K562 (cell line): Measurements from ENCODE around the gene RNF25. TPM values are rescaled to one million over a fixed set of nuclear protein-coding genes. Genes with fewer than 3 reads are reported as not detected.

Experiments used
- CBFB ChIP-seq: sonication (generic); formaldehyde crosslinking; IDR thresholded peaks from 2 replicates; pipeline ENCODE4 v1.4.0; 2020; ENCODE audit warnings: mild to moderate bottlenecking, missing genetic modification reagents
- CEBPG ChIP-seq, 3 experiments: fragments of 200-800 bp in 1 of 3; sonication (Bioruptor generic) in 1 of 3; sonication (generic) in 1 of 3; formaldehyde crosslinking in 1 of 3; IDR thresholded peaks in 2 of 3; conservative IDR thresholded peaks in 1 of 3; 2 replicates each; pipeline versions ENCODE4 v1.6.1 to v1.8.0; 2016 to 2022; ENCODE audit warnings: missing compliant biosample characterization in 2 of 3, missing genetic modification characterization in 2 of 3, mild to moderate bottlenecking in 1 of 3, missing genetic modification reagents in 1 of 3
- ELF4 ChIP-seq: fragments of 450-650 bp; formaldehyde crosslinking; IDR thresholded peaks from 2 replicates; pipeline ENCODE4 v1.4.0; 2022; ENCODE audit warnings: missing genetic modification characterization
- FOXA3 ChIP-seq, 2 experiments: fragments of 450-650 bp in 1 of 2; sonication (generic) in 1 of 2; formaldehyde crosslinking; IDR thresholded peaks in 1 of 2; conservative IDR thresholded peaks in 1 of 2; 2 replicates each; pipeline versions ENCODE4 v1.4.0 to v1.8.0; 2020 to 2022; ENCODE audit warnings: mild to moderate bottlenecking in 2 of 2, missing genetic modification reagents in 1 of 2
- HDAC2 ChIP-seq: fragments of 450-650 bp; IDR thresholded peaks from 2 replicates; pipeline ENCODE4 v1.6.1; 2016; ENCODE audit warnings: mild to moderate bottlenecking
- MAFF ChIP-seq: IDR thresholded peaks from 2 replicates; pipeline ENCODE4 v1.6.1; 2012; ENCODE audit warnings: low read length, improper control_type of control experiment
- MYNN ChIP-seq, 2 experiments: sonication (generic); formaldehyde crosslinking in 1 of 2; IDR thresholded peaks; 2 replicates each; pipeline versions ENCODE4 v1.5.0 to v1.6.1; 2016 to 2020; ENCODE audit warnings: antibody characterized with exemption in 1 of 2, missing genetic modification reagents in 1 of 2
- NFATC3 ChIP-seq: fragments of 450-650 bp; IDR thresholded peaks from 2 replicates; pipeline ENCODE4 v1.6.1; 2017; ENCODE audit warnings: mild to moderate bottlenecking
- TCF3 ChIP-seq: sonication (generic); formaldehyde crosslinking; IDR thresholded peaks from 2 replicates; pipeline ENCODE4 v1.4.0; 2020; ENCODE audit warnings: mild to moderate bottlenecking, missing genetic modification reagents
- ZKSCAN3 ChIP-seq: fragments of 250-450 bp; sonication (Bioruptor Pico); IDR thresholded peaks from 2 replicates; pipeline ENCODE4 v1.4.0; 2020
- ZNF239 ChIP-seq: fragments of 250-450 bp; sonication (Bioruptor Pico); IDR thresholded peaks from 2 replicates; pipeline ENCODE4 v1.4.0; 2020; ENCODE audit warnings: mild to moderate bottlenecking
- ZNF668 ChIP-seq: fragments of 250-450 bp; sonication (Bioruptor Pico); IDR thresholded peaks from 2 replicates; pipeline ENCODE4 v1.8.0; 2022; ENCODE audit warnings: mild to moderate bottlenecking, inconsistent platforms
- polyA plus RNA-seq, 8 experiments: library from polyadenylated mRNA; depleted of rRNA in 4 of 8; stranded (reverse) in 5 of 8; unstranded in 3 of 8; fragments of >200 nt; fragmentation: Nextera tagmentation in 2 of 8; fragmentation: Illumina TruSeq in 1 of 8; extraction: Ambion mirVana in 2 of 8; extraction: Trizol in 1 of 8; gene quantifications; 2 replicates each; pipeline versions ENCODE4 v1.2.1 to v1.2.3, GENCODE V29; 2011 to 2014; ENCODE audit warnings: inconsistent platforms in 1 of 8, missing spikeins in 1 of 8
- total RNA-seq, 7 experiments: library from RNA; depleted of rRNA in 6 of 7; stranded (reverse); fragments of >200 nt in 6 of 7; fragmentation: Illumina TruSeq in 2 of 7; extraction: Trizol in 2 of 7; gene quantifications; 2 replicates each; pipeline versions ENCODE4 v1.2.1 to v1.2.3, GENCODE V29; 2011 to 2021; ENCODE audit warnings: low replicate concordance in 1 of 7
- TF ChIP-seq, protein P1 (sequence below): fragments of 200-800 bp; sonication (Bioruptor generic); IDR thresholded peaks from 2 replicates; pipeline ENCODE4 v1.6.1; 2016; ENCODE audit warnings: missing genetic modification characterization, missing compliant biosample characterization
- TF ChIP-seq, protein P2 (sequence below): fragments of 250-450 bp; sonication (Bioruptor Pico); IDR thresholded peaks from 2 replicates; pipeline ENCODE4 v1.8.0; 2021; ENCODE audit warnings: moderate library complexity, mild to moderate bottlenecking, inconsistent platforms
- TF ChIP-seq, protein P3 (sequence below): fragments of 250-450 bp; sonication (Bioruptor Pico); IDR thresholded peaks from 2 replicates; pipeline ENCODE4 v1.8.0; 2021; ENCODE audit warnings: borderline replicate concordance, mild to moderate bottlenecking, moderate library complexity; ENCODE audit not compliant: poor library complexity, severe bottlenecking
- TF ChIP-seq, protein P4 (sequence below), 2 experiments: IDR thresholded peaks in 1 of 2; conservative IDR thresholded peaks in 1 of 2; 2 replicates each; pipeline ENCODE4 v1.6.1; 2016; ENCODE audit warnings: low read depth in 2 of 2, mild to moderate bottlenecking in 1 of 2, missing compliant biosample characterization in 1 of 2, missing genetic modification characterization in 1 of 2, moderate library complexity in 1 of 2

The RNF25 gene
- total and polyA plus RNA-seq, 9 of the 15 experiments (the other 6 are each of a cell fraction or from before 2014, with no cell fraction given): 2.3 to 49.8 (median 20.5) TPM

DNA sequence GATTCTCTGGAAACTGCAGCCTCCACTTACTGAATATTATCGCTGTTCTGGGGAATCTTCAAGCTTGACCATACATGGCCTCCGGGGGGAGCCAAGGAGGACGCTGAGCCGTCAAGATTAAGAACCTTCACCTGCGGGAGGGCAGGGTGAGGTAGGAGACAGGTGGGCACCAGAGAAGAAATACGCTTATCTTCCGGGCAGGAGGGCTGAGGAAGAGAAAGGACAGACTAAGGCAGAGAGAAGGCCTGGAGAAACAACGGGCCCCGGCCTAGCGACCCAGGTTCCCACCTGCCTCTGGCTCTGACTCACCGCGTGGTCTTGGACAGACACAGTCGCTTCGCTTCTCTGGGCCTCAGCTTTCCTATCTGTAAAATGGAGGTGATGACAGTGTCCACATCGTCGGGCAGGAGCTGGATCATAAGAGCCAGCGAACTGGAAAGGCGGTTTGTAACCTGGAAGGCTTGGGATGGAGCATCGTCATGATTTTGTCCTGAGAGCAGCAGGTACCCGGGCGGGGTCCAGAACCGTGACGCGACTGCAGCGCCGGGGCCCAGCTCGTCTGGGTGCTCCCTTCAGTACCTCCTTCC lies 13.0 kb downstream of the RNF25 start (continued):
- TF ChIP-seq, protein P1, sequence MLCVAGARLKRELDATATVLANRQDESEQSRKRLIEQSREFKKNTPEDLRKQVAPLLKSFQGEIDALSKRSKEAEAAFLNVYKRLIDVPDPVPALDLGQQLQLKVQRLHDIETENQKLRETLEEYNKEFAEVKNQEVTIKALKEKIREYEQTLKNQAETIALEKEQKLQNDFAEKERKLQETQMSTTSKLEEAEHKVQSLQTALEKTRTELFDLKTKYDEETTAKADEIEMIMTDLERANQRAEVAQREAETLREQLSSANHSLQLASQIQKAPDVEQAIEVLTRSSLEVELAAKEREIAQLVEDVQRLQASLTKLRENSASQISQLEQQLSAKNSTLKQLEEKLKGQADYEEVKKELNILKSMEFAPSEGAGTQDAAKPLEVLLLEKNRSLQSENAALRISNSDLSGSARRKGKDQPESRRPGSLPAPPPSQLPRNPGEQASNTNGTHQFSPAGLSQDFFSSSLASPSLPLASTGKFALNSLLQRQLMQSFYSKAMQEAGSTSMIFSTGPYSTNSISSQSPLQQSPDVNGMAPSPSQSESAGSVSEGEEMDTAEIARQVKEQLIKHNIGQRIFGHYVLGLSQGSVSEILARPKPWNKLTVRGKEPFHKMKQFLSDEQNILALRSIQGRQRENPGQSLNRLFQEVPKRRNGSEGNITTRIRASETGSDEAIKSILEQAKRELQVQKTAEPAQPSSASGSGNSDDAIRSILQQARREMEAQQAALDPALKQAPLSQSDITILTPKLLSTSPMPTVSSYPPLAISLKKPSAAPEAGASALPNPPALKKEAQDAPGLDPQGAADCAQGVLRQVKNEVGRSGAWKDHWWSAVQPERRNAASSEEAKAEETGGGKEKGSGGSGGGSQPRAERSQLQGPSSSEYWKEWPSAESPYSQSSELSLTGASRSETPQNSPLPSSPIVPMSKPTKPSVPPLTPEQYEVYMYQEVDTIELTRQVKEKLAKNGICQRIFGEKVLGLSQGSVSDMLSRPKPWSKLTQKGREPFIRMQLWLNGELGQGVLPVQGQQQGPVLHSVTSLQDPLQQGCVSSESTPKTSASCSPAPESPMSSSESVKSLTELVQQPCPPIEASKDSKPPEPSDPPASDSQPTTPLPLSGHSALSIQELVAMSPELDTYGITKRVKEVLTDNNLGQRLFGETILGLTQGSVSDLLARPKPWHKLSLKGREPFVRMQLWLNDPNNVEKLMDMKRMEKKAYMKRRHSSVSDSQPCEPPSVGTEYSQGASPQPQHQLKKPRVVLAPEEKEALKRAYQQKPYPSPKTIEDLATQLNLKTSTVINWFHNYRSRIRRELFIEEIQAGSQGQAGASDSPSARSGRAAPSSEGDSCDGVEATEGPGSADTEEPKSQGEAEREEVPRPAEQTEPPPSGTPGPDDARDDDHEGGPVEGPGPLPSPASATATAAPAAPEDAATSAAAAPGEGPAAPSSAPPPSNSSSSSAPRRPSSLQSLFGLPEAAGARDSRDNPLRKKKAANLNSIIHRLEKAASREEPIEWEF (CRISPR knock-in tag): no peak
- no peak for TF ChIP-seq HDAC2
- TF ChIP-seq ZNF668 (CRISPR knock-in tag): no peak
- TF ChIP-seq, protein P2, sequence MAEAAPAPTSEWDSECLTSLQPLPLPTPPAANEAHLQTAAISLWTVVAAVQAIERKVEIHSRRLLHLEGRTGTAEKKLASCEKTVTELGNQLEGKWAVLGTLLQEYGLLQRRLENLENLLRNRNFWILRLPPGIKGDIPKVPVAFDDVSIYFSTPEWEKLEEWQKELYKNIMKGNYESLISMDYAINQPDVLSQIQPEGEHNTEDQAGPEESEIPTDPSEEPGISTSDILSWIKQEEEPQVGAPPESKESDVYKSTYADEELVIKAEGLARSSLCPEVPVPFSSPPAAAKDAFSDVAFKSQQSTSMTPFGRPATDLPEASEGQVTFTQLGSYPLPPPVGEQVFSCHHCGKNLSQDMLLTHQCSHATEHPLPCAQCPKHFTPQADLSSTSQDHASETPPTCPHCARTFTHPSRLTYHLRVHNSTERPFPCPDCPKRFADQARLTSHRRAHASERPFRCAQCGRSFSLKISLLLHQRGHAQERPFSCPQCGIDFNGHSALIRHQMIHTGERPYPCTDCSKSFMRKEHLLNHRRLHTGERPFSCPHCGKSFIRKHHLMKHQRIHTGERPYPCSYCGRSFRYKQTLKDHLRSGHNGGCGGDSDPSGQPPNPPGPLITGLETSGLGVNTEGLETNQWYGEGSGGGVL (CRISPR knock-in tag): no peak
- no peak for TF ChIP-seq CEBPG (CRISPR knock-in tag; IDR thresholded peaks at IDR 0.05)
- TF ChIP-seq CEBPG (tag; conservative IDR thresholded peaks at IDR 0.05 in 1 of 2, IDR thresholded peaks at IDR 0.05 in 1 of 2): no peak
- TF ChIP-seq MYNN (IDR thresholded peaks at IDR 0.05): no peak
- no peak for TF ChIP-seq MYNN (CRISPR knock-in tag; IDR thresholded peaks at IDR 0.05)
- no peak for TF ChIP-seq ELF4 (CRISPR knock-in tag)
- TF ChIP-seq FOXA3 (CRISPR knock-in tag; conservative IDR thresholded peaks at IDR 0.05 in 1 of 2, IDR thresholded peaks at IDR 0.05 in 1 of 2): no peak
- TF ChIP-seq, protein P3, sequence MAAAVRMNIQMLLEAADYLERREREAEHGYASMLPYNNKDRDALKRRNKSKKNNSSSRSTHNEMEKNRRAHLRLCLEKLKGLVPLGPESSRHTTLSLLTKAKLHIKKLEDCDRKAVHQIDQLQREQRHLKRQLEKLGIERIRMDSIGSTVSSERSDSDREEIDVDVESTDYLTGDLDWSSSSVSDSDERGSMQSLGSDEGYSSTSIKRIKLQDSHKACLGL (CRISPR knock-in tag): no peak
- no peak for TF ChIP-seq ZNF239
- no peak for TF ChIP-seq MAFF
- TF ChIP-seq ZKSCAN3 (CRISPR knock-in tag): no peak
- TF ChIP-seq, protein P4, sequence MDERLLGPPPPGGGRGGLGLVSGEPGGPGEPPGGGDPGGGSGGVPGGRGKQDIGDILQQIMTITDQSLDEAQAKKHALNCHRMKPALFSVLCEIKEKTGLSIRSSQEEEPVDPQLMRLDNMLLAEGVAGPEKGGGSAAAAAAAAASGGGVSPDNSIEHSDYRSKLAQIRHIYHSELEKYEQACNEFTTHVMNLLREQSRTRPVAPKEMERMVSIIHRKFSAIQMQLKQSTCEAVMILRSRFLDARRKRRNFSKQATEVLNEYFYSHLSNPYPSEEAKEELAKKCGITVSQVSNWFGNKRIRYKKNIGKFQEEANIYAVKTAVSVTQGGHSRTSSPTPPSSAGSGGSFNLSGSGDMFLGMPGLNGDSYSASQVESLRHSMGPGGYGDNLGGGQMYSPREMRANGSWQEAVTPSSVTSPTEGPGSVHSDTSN (CRISPR knock-in tag; IDR thresholded peaks at IDR 0.05; ENCODE audit: low read depth): no peak
- TF ChIP-seq, protein P4 (tag; conservative IDR thresholded peaks at IDR 0.05; ENCODE audit: low read depth): no peak
- no peak for TF ChIP-seq NFATC3
- TF ChIP-seq CBFB (CRISPR knock-in tag): no peak
- no peak for TF ChIP-seq TCF3 (CRISPR knock-in tag)
